NCI-H2029 (cell line): ENCODE measurements around the gene TBL2.
"Not testable (repeated sequence)": the region's sequence is repeated elsewhere in the genome, so short reads cannot be mapped to it uniquely, and the experiment has no call there.

Experiments used
- DNase-seq: peaks from one replicate; lab custom pipeline; 2025; lab: John Stamatoyannopoulos, UW

Gene TBL2

DNA sequence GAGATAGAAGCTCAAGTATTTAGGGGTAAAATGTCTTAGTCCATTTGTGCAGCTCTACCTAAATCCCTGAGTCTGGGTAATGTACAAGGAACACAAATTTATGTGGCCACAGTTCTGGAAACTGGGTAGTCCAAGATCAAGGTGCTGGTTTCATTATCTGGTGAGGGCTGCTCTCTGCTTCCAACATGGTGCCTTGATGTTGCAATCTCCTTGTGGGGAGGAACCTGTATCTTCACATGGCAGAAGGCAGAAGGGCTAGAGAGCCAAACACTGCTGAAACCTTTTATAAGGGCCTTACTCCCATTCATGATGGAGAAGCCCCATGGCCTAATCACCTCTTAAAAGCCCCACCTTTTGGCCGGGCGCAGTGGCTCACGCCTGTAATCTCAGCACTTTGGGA, 47.6 kb downstream of the TBL2 start:
- no peak for DNase-seq

DNA sequence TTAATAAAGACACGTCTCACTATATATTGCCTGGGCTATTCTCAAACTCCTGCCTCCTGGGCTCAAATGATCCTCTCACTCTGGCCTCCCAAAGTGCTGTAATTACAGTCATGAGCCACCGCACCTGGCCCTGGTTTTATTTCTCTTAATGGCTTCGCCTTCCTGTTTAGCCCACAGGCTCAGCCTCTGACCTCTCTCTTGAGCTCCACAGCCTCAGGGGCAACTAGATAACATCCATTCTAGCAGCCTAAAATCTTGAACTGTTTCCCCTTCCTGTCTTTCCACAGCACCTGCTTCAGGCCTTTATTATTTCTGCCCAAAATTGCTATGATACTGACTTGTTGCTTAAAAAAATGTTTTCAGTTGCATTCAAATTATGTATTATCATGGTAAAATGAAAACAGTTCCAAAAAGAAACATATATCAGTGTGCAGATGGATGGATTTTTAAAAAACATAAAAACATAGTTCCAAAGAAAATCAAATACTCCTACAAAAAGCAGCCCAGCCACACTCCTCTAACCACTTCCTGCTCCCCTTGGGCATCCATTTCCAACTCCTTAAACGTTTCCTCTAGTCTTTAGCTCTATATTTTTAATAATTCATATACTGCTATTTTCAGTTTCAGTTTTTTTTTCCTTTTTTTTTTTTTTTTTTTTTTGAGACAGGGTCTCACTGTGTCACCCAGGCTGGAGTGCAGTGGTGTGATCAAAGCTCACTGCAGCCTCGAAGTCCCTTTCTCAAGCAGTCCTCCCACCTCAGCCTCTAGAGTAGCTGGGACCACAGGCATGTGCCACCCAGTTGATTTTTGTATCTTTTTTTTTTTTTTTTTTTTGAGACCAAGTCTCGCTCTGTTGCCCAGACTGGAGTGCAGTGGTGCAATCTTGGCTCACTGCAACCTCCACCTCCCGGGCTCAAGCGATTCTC, 51.2 kb downstream of the TBL2 start:
- DNase-seq: peak; percentile 32

DNA sequence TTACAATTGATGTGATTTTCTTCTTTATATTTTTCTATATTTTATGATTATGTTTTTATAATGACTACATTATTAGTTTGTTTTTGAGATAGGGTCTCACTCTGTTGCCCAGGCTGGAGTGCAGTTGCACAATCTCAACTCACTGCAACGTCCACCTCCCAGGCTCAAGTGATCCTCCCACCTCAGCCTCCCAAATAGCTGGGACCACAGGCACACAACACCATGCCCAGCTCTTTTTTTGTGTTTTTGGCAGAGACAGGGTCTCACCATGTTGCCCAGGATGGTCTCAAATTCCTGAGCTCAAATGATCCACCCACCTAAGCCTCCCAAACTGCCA, 52.3 kb downstream of the TBL2 start:
- DNase-seq: not testable (repeated sequence)

DNA sequence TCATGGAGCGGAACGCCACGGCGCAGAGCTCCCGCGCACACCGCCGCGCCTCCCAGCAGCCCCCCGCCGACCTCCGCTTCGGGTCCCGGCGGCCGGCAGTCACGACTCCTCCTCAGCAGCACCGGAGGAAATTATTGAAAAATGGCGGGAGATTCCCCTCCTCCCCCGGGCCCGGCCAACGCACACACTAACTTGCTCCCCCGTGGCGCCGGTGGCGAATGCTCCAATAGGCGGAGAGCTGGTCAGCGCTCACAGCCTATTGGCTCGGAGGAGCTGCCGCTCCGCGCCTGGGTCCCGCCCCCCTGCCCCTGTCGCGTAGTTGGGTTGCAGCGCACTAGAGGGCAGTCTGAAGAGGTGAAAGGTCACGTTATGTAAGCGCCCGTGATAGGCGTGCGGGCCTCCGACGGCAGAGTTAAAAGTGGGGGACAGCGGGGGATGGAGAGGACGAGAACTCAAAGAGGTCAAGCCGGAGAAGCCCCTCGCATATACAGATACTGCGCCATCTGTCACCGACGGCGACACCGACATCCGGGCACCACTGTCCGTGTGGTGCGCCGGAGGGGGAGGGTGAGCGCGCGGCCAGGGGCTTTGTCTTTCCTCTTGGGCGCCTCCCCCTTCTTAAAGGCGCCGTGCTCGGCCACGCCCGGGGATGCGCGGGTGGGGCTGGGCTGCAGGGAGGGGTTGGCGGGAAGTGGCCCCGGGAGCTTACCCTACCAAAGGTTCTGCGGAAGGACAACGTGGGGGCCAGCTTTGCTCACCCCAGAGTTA, 56.1 kb downstream of the TBL2 start, which contains the start of gene BAZ1B:
TSS of gene BAZ1B (minus strand) at position 189 of the 768 bp plus-strand sequence. CDS start 360 bp downstream, outside the sequence.
- DNase-seq: peak; percentile 98

DNA sequence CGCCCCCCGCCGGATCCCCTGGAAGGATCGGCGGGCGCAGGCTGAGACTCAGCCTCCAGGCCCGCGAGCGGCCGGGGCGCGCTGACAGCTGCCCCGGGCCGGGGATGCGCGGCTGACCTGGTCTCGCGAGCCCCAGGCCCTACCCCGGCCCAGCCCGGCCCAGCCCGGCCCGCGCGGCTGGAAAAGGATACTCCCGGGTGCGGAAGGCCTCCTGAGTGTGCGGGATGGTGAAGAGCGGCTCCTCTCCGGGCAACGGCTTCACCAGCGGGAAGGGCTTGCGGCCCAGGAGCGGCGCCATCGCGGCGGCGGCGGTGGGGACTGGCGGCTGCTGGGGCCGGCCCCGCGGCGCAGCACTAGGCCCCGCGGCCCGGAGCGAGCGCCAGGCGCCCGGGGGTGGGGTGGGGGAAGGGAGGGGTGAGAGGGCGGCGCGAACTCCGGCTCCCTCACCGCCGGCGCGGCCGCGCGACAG, 56.7 kb downstream of the TBL2 start:
- DNase-seq: no peak

DNA sequence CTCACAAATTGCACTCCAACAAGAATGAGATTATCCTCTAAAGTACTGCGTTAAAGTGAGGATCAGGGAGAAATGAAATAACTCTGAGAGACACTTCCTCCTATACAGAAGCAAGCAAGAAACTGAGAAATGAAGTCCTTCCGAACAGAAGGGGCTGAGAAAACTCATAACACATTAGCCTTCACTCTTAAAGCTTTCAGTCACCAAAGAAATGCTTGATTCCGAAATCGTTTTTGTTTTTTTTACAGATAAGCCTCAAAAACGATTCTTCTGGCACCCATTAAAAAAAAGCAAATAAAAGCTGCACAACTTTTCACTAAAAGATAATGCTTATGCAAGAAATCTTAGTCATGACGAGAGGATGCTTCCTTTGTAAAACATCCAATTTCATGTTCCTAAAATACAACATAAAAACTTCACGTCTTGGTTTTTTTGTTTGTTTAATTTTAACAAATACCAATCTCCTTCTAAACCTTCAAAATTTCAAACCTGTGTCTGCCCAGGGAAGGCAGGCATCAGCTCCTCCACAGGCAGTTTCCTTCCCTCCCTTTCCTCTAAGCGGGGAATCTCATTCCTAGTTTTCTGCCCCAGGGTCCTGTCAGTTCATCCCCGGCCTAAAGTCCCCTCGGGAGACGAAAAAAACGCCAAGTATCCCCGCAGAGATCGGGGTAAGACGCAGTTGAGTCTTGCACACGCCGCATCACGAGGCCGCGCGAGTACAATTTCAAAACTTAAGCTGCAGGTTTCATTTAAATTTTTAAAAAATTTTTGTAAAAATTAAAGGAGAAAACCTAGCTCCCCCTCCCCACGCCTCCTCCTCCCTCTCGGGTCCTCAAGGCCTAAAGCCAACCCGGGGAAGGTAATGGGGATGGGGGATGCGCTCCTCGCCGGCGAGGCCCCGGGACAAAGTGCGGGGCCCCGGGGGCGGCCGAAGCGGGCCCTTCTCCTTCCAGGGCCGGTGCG, 57.4 kb downstream of the TBL2 start:
- no peak for DNase-seq

DNA sequence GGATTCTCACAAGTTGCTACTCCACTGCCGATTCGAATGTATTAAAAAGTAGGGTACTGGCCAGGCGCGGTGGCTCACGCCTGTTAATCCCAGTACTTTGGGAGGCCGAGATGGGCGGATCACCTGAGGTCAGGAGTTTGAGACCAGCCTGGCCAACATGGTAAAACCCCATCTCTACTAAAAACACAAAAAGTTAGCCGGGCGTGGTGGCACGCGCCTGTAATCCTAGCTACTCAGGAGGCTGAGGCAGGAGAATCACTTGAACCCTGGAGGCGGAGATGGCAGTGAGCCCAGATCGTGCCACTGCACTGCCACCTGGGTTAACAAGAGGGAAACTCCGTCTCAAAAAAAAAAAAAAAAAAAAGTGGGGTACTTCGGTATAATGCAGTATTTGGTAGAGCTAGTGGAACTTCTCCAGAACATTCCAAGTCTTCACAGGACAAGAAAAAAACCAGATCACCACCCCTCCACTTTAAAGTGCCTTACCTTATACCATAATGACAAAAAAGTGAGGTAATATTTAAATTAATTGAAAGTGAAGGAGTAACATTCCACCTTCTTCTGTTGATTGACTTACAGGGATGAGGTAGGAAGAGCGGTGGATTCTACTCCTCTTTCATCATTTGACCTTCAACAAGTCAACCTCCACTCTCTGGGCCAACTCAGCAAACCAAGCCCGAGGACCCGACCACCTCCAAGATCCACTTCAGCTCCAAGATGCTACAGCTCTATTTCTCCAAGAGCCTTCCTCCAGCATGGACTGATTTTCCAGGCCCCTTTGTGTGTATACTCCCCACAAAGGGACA, 58.3 kb downstream of the TBL2 start:
- DNase-seq: no peak

DNA sequence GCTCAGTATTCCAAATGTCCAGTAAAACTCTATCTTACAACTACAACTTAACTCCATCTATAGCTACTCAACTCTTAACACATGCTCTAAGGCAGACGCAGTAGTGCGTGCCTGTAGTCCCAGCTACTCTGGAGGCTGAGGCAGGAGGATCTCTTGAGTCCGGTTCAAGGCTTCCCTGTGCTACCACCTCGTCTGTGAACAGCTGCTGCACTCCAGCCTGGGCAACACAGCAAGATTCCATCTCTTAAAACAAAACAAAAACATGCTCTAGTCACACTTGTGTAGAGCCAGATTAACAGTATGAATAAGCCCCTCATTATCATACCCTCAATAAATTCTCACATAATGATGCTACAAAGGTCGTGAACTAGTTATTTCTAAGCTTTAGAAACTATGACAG, 59.9 kb downstream of the TBL2 start:
- no peak for DNase-seq
